AG04450 (cell line): ENCODE results near the gene TSEN54. TPM values are rescaled to one million over a fixed set of nuclear protein-coding genes. Genes with fewer than 3 reads are reported as not detected.

Experiments
- CTCF ChIA-PET: fragments of 300-600, 350-600 bp; formaldehyde crosslinking; extraction: SDS; loops from one replicate; lab custom pipeline; 2022; ENCODE audit warnings: antibody characterized with exemption, inconsistent platforms; lab: Charles Lee
- POLR2A ChIA-PET: fragments of 350-600 bp; formaldehyde crosslinking; extraction: SDS; loops from one replicate; lab custom pipeline; 2021; ENCODE audit warnings: antibody characterized with exemption, inconsistent platforms; lab: Yijun Ruan, JAX
- DNase-seq: peaks from one replicate; pipeline ENCODE4 v3.0.0-alpha.2; 2011; ENCODE audit warnings: low read depth, low spot score
- H3K27ac ChIP-seq: one replicate; pipeline ENCODE4 v1.5.1; 2012; ENCODE audit warnings: low read depth, low read length, control low read depth
- H3K27me3 ChIP-seq: one replicate; pipeline ENCODE4 v1.6.0; 2012; ENCODE audit warnings: low read length; ENCODE audit not compliant: control insufficient read depth, insufficient read depth
- H3K4me3 ChIP-seq: 2 replicates; pipeline ENCODE4 v1.5.1; 2011; ENCODE audit warnings: mild to moderate bottlenecking, low read depth, low read length, control low read depth
- H3K9me3 ChIP-seq: 2 replicates; pipeline ENCODE4 v1.5.1; 2012; ENCODE audit warnings: low read length; ENCODE audit not compliant: control insufficient read depth, insufficient read depth
- polyA plus RNA-seq: library from polyadenylated mRNA; depleted of rRNA; stranded (reverse); fragments of >200 nt; gene quantifications from 2 replicates; pipeline ENCODE4 v1.2.3, GENCODE V29; 2011
- TF ChIP-seq, protein P1 (sequence below): IDR thresholded peaks from 2 replicates; pipeline ENCODE4 v1.5.1; 2011; ENCODE audit warnings: low read depth, low read length, control low read depth, inconsistent platforms

Gene TSEN54
- polyA plus RNA-seq, 1 experiment, result 8.8 TPM

DNA sequence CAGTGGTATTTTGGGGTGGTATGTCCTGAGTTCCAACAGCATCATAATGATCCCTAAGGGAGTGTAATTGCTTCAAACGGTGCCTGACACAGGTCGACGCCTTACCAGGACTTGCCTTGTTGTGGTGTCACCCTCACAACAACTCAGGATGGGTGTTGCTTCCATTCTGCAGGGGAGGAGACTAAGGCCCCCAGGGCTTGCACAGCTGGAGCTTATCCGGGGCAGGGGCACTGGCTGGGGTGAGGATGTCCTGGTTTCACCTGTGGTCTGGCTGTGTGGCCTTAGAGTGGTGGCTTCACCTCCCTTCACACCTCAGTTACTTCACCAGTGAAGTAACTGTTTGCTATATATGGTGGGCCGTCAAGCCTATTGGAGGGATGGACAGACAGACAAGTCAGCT is 32.5 kb downstream of the TSEN54 start:
- TF ChIP-seq, protein P1, sequence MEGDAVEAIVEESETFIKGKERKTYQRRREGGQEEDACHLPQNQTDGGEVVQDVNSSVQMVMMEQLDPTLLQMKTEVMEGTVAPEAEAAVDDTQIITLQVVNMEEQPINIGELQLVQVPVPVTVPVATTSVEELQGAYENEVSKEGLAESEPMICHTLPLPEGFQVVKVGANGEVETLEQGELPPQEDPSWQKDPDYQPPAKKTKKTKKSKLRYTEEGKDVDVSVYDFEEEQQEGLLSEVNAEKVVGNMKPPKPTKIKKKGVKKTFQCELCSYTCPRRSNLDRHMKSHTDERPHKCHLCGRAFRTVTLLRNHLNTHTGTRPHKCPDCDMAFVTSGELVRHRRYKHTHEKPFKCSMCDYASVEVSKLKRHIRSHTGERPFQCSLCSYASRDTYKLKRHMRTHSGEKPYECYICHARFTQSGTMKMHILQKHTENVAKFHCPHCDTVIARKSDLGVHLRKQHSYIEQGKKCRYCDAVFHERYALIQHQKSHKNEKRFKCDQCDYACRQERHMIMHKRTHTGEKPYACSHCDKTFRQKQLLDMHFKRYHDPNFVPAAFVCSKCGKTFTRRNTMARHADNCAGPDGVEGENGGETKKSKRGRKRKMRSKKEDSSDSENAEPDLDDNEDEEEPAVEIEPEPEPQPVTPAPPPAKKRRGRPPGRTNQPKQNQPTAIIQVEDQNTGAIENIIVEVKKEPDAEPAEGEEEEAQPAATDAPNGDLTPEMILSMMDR, result no peak
- Histone ChIP-seq H3K27me3 (peaks cover 18% of the 10 kb centered on the region), H3K9me3 (no peaks in the 10 kb centered on the region), H3K4me3 (no peak overlapping the region), H3K27ac (no peak overlapping the region)
- ChIA-PET POLR2A (no interaction called here), CTCF (no interaction called here)
- no peak for DNase-seq

DNA sequence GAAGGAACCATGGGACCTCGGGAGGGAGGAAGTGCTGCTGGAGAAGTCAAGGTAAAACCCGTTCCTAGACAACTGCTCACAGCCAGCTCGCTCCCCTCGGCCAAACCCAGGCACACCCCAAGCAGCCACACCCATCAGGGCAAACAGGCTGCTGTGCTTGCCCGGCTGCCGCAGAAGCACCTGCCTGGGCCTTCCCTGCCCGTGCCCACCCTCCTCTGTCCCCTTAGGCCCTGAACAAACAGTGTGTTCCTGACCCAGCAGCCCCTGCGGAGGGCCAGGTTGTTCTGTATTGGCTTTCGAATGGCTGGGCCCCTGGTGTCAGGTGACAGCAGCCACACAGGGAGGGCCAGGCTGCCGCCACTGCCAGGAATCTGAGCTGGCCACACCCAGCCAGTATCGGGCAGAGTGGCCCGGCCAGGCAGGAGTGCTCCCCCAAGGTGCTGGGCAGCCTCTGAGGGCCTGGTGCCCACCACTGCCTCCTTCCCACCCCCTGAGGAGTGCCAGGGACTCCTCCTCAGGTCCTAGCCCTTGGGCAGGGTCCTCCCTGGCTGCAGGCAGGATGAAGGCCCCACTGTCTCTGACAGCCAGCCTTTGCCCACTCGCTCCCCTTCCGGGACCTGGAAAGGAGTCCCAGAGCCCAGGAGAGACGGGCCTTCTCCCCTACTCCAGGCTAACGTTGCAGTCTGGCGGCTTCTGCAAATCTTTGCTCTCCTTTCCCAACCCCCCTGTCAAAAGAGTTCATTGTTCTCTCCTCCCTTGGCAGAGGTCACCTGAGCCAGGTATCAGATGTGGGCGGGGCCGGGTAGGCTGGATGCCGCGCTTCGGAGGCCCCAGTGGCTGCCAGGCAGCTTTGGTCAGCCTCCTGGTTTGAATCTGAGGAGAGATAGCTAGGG is 33.2 kb downstream of the TSEN54 start:
- ChIA-PET POLR2A (no interaction called here), CTCF (no interaction called here)
- Histone ChIP-seq H3K27me3 (peaks cover 15% of the 10 kb centered on the region), H3K9me3 (no peaks in the 10 kb centered on the region), H3K4me3 (no peak overlapping the region), H3K27ac (no peak overlapping the region)
- DNase-seq, result no peak
- TF ChIP-seq, protein P1, result no peak

DNA sequence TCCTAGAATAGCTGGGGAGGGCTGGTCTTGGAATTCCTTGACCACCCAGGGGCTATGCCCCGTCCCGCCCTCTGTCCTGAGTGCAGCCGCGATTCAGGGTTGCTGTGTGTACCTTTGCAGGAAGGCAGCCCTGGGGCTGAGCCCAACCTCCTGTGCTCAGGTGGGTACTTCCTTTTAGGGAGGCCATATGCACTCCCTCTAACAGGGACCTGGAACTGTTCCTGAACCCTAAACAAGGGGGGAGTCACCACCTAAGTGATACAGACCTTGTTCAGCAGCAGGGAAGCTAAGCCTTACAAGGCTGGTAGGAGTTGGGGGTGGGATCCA is 33.8 kb downstream of the TSEN54 start:
- TF ChIP-seq, protein P1, result no peak
- ChIA-PET CTCF (no interaction called here), POLR2A (no interaction called here)
- H3K27me3 ChIP-seq, result peaks cover 10% of the 10 kb centered on the region
- no peaks in the 10 kb centered on the region for H3K9me3 ChIP-seq
- H3K27ac ChIP-seq, result no peak overlapping the region
- no peak for DNase-seq
- H3K4me3 ChIP-seq, result no peak overlapping the region

DNA sequence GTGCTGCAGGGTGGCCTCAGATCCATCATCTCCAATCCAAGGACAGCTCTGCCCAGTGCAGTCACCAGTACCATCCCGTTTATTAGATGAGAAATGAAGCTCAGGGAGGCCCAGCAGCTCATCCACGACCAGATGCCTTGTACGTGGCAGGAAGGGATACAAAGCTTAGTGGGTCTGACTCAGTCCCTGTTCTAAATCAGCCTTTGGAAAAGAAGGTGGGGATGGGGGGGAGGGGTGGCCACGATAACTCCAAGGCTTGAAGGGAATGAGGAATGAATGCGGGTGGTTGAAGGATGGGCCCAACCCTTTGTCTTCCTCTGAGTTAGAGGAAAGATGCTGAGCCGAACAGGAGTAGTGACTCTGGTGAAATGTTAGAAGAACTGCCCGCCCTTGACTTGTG is 34.9 kb downstream of the TSEN54 start:
- CTCF ChIA-PET, result interaction anchor here (1.8 kb wide), 1 partner anchor 196 kb away, joined by 4 read pairs; no protein-coding TSS in a partner anchor
- TF ChIP-seq, protein P1, result no peak
- Histone ChIP-seq H3K4me3 (no peak overlapping the region), H3K9me3 (no peaks in the 10 kb centered on the region), H3K27me3 (peaks cover 8% of the 10 kb centered on the region), H3K27ac (no peak overlapping the region)
- no peak for DNase-seq
- POLR2A ChIA-PET, result no interaction called here
